Brain pericyte (primary cell): ENCODE data around the gene SORCS2.

ENCODE experiments used
- DNase-seq: peaks from one replicate; pipeline ENCODE4 v3.0.0-alpha.2; 2012; ENCODE audit warnings: low read depth, low spot score

SORCS2 gene

DNA sequence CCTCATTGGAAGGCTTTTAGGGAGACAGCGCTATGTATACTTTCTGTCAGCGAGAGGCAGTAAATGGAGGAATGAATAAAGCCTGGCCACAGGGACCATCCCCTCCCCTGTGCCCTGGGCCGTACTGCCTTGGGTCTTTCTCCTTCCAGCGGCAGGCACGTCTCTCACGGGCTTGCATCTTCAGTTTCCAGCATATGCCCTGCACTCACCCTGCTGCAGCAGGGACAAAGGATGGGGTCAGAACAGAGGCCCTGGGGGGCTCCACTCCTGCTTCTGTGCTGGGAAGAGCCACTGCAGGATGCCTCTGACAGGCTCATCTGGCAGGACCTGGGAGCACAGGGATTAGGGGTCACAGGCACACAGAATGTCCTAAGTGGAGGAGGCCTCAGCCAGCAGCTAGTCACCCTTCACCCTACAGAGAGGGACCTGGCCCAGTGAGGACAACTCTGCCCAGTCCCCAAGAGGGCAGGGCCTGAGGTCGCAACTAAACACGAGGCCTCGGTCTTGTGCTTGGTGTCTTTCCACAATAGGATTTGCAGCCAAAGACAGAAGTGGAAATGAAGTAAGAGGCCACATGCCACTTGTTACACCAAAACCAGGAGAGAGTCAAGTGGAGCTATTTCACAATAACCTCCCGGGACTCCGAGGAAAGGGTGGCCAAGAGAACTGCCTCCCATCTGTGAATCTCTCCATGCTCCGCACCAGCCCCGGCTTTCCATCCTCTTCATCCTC is 596.5 kb downstream of the SORCS2 start:
- no peak for DNase-seq

DNA sequence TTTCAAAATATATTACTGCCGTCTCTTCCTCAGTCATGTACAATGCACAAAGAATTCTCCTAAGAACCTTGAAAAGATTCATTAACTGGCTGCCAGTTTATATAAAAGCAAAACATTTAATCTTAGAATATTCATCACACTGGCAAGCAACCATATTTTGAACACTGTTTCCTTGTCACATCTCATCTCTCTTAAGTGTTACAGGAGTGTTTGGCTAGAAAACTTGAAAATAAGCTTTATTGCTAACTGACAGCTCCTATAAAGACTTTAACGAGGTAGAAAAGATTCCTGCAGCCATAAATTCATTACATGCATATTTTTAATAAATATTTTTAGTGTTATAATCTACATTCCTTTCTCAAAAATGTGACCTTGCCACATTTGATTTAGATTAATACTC is 597.7 kb downstream of the SORCS2 start:
- DNase-seq, result no peak

- no peak for DNase-seq
These were observed 598.7 kb downstream of the SORCS2 start for GRCh38 chr4:7790999-7791398.
